ENCODE results near the gene LRP8. TPM values are rescaled to one million over a fixed set of nuclear protein-coding genes. Genes with fewer than 3 reads are reported as not detected.
"Not testable (repeated sequence)": the region's sequence is repeated elsewhere in the genome, so short reads cannot be mapped to it uniquely, and the experiment has no call there.

LRP8 gene
- total RNA-seq, 1 donor from 2014 or later = 43.5 TPM

- DNase-seq (ENCODE audit: low read depth, low spot score) = no peak
Measured at GRCh38 chr1:53284224-53285020, 43.4 kb downstream of the LRP8 start.

DNA sequence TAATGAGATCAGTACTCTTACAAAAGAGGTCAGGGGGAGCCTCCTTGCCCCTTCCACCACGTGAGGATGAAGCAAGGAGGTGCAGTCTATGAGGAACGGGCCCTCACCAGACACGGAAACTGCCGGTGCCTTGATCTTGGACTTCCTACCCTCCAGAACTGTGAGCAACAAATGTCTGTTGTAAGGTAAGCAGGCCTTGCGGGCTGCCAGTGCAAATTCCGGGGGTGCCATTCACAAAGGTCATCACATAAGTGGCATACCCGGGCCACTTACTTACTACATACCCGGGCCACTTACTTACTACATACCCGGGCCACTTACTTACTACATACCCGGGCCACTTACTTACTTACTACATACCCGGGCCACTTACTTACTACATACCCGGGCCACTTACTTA, 44.7 kb downstream of the LRP8 start:
- DNase-seq (ENCODE audit: low read depth, low spot score) = not testable (repeated sequence)

DNA sequence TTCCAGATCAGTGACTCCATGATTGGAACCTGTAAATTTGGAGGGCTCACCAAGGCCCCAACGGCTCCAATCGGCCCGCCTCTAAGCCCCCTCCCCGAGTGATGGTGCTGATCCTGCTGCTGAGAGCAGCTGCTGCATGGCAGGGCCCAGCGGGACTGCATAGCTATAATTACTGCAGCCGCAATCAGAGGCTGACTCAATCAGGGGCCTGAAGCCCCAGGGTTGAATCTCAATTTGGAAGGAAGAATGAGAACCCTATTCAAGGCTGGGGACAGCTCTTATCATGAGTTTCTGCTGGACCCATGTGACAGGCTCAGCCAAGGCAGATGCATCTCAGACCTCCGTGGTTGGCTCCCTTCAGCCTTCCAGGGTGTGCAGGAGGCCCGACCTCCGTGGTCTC, 46.7 kb downstream of the LRP8 start:
- no peak for DNase-seq (ENCODE audit: low read depth, low spot score)

DNA sequence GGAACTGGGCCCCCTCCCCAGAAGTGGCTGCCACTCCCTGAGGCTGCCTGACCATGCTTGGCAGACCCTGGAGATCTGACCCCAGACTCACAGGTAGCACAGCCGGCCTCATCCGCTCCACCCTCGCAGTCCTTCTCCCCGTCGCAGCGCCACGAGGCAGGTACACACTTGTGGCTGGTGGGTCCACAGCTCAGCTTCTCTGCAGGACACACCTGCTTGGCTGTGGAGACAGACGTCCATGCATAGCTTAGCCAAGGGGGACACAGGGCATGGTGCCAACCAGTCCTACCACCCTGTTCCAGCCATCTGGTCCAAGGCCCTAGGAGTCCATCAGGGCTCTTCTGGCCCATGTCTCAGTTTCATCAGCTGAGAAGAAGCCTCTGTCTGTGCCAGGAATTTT, 47.4 kb downstream of the LRP8 start:
- no peak for DNase-seq (ENCODE audit: low read depth, low spot score)

GRCh38 chr1:53279296-53280200, 48.3 kb downstream of the LRP8 start:
- no peak for DNase-seq (ENCODE audit: low read depth, low spot score)

- DNase-seq (ENCODE audit: low read depth, low spot score) = no peak
Measured at GRCh38 chr1:53278298-53278725, 49.6 kb downstream of the LRP8 start.

DNA sequence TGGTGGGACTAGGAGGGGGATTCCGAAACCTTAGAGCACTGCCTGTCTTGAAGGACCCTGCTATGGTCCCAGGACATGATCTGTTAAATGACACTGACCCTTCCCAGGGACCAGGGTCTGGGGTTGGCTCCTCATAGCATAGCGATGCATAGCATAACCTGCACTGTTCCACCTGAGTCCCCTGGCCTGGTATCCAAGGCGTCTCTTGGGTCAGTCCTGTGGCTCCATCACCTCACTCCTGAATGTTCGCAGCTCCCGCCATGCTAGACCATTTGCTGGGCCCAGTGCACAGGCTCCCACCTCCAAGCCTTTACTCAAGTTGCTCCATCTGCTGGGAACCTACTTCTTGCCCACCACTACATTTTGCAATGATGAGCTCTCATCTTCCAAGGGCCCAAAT, 50.5 kb downstream of the LRP8 start:
- DNase-seq (ENCODE audit: low read depth, low spot score) = no peak

- DNase-seq (ENCODE audit: low read depth, low spot score) = no peak
Measured at GRCh38 chr1:53276902-53277281, 51.0 kb downstream of the LRP8 start.

DNA sequence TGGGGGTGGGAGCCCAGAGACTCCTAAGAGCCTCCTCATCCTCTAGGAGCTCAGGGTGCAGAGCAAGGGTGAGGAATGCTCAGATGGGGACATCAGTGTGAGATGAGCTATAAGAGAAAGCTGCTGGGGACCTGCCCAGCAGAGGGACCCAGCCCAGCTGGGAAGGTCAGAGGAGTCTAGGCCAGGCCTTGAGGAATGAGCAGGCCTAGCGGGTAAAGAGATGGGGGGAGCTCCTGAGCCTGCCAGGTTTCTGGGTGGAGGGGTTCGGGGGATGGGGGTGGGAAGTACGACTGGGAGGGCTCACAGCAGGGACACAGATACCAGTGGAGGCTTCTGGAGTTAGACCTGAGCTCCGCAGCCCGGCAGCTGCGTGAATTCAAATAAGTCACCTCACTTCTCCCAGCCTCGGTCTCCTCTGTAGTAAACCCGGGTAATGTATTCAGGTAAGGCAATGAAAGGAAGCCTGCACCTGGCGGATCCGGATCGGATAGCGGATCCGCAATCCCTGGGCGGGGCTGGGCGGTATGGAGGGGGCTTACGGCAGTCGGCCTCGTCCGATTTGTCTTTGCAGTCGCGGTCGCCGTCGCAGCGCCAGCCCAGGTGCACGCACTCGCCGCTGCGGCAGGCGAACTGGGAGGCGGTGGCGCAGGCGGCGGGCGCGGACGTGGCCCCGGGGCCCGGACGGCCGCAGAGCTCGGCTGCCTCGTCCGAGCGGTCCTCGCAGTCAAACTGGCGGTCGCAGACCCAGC, 51.5 kb downstream of the LRP8 start:
- no peak for DNase-seq (ENCODE audit: low read depth, low spot score)

GRCh38 chr1:53275566-53275965, 52.3 kb downstream of the LRP8 start:
- no peak for DNase-seq (ENCODE audit: low read depth, low spot score)

GRCh38 chr1:53274541-53275185, 53.2 kb downstream of the LRP8 start:
- no peak for DNase-seq (ENCODE audit: low read depth, low spot score)

DNA sequence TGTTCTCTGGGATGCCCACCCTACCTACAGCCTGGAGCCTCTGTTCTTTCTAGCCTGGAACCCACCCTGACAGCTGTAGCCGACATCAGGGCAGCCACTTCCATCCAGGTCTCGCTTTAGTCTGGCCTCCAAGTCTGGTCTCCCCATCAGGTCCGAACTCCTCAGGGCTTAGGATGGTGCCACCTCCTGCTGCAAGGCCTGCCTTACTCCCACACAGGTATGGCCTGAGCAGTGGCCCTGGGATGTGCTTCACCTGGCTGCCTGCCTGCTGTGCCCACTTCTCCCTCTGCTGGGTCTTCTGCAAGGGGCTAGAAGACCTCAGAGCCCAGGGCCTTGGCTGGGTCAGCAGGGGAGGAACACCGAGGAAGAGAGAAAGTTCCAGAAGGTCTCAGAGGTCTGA, 53.8 kb downstream of the LRP8 start:
- DNase-seq (ENCODE audit: low read depth, low spot score) = no peak

GRCh38 chr1:53273526-53273925, 54.3 kb downstream of the LRP8 start:
- no peak for DNase-seq (ENCODE audit: low read depth, low spot score)

- no peak for DNase-seq (ENCODE audit: low read depth, low spot score)
Measured at GRCh38 chr1:53272349-53272748, 55.5 kb downstream of the LRP8 start.

- DNase-seq (ENCODE audit: low read depth, low spot score) = no peak
Measured at GRCh38 chr1:53271446-53272090, 56.3 kb downstream of the LRP8 start.

- DNase-seq (ENCODE audit: low read depth, low spot score) = no peak
Measured at GRCh38 chr1:53270873-53271272, 57.0 kb downstream of the LRP8 start.

DNA sequence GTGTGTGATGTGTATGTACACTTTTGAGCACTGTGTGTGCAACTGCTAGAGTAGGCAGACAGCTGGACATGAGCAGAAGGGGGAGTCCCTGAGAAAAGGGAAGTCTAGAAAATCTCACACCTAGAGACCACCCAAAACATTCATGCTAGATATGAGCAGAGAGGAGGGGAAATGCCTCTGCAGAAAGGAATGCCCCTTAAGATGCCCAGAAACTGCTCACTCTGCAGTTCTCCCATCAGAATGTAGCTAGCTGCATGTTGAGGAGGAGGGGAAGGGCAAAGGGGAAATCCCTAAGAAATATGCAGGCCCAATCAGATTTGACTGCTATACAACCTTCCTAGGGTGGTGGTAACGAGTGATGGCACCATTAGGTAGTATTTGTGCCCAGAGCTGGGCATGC, 57.8 kb downstream of the LRP8 start:
- no peak for DNase-seq (ENCODE audit: low read depth, low spot score)

DNA sequence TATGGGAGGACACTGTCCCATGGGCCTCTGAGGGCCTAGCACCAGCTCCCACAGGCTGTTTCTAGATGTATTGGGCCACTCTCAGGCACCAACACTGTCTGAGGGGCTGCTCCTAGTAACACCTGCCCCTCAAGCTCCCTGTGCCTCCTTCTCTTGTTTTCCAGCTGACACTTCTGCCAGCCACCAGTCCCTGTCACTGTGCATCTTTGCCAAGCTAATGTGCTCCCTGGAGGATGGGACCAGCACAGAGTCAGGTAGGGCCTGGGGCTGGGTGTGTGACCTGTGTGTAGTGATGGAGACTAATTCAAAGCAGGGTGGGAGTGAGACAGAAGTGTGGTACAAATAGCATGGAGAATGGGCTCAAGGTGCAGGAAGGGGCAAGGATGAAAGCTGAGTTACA, 60.1 kb downstream of the LRP8 start:
- DNase-seq (ENCODE audit: low read depth, low spot score) = no peak

GRCh38 chr1:53266038-53266437, 61.8 kb downstream of the LRP8 start:
- DNase-seq (ENCODE audit: low read depth, low spot score) = no peak

- DNase-seq (ENCODE audit: low read depth, low spot score) = no peak
Measured at GRCh38 chr1:53265581-53265980, 62.3 kb downstream of the LRP8 start.

- no peak for DNase-seq (ENCODE audit: low read depth, low spot score)
Measured at GRCh38 chr1:53264048-53264447, 63.8 kb downstream of the LRP8 start.
